ENCODE data around the gene TRIM39.

- TF ChIP-seq BRD4 (CRISPR knock-in tag; IDR thresholded peaks at IDR 0.05) = peak; percentile 28; the same call in 1 of the 2 replicates
- no peak for TF ChIP-seq CTCF (CRISPR knock-in tag; IDR thresholded peaks at IDR 0.05)
- no peak for TF ChIP-seq HIC2 (CRISPR knock-in tag; IDR thresholded peaks at IDR 0.05; ENCODE audit: low read depth)
Measured at GRCh38 chr6:30325873-30326525, 728 bp upstream of the TRIM39 start.
